WI38 (cell line): Measurements from ENCODE around the gene CAMK2D.

ENCODE experiments used
- H3K4me3 ChIP-seq: 2 replicates; pipeline ENCODE4 v1.5.1; 2011; ENCODE audit warnings: low read depth, mild to moderate bottlenecking, control low read depth, low read length
- CTCF ChIP-seq: IDR thresholded peaks from 2 replicates; pipeline ENCODE4 v1.5.1; 2012; ENCODE audit warnings: low read depth, mild to moderate bottlenecking, control low read depth, low read length

The CAMK2D gene

GRCh38 chr4:113733685-113734084 is 27.9 kb downstream of the CAMK2D start:
- H3K4me3 ChIP-seq, result no peak overlapping the region
- TF ChIP-seq CTCF, result no peak

GRCh38 chr4:113732967-113733527 is 28.5 kb downstream of the CAMK2D start:
- H3K4me3 ChIP-seq, result no peak overlapping the region
- no peak for TF ChIP-seq CTCF

GRCh38 chr4:113730467-113731216 is 30.9 kb downstream of the CAMK2D start:
- H3K4me3 ChIP-seq, result no peak overlapping the region

GRCh38 chr4:113727802-113728201 is 33.7 kb downstream of the CAMK2D start:
- no peak for TF ChIP-seq CTCF
- no peak overlapping the region for H3K4me3 ChIP-seq

More at GRCh38 chr4:113730467-113731216, 30.9 kb downstream of the CAMK2D start:
- TF ChIP-seq CTCF, result no peak

GRCh38 chr4:113725963-113726362 is 35.6 kb downstream of the CAMK2D start:
- TF ChIP-seq CTCF, result no peak
- no peak overlapping the region for H3K4me3 ChIP-seq

GRCh38 chr4:113718252-113718651 is 43.3 kb downstream of the CAMK2D start:
- no peak overlapping the region for H3K4me3 ChIP-seq
- no peak for TF ChIP-seq CTCF

GRCh38 chr4:113711883-113712662 is 49.5 kb downstream of the CAMK2D start:
- no peak for TF ChIP-seq CTCF
- H3K4me3 ChIP-seq, result no peak overlapping the region
